Measurements from ENCODE around the gene KRT6A.

KRT6A gene

DNA sequence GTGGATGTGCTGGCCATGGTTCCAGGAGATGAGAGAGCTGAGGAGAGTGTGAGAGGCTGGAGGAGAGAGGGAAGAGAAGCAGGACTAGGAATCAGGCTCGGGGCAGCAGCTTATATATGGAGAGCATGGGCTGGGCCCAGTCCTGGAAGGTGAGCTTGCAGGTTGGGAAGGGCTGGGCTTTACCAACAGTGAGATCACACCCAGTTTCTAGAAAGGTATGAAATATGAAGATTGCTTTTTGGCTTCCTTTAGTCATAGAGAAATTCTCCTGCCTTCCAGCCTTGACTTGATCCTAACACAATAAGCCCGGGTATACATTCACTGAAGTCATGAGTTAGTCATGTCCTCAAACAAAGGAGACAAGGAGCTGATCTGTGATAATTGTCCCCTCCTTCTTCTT lies at the start of gene KRT6A:
TSS of gene KRT6A (minus strand) at position 86 of the 400 bp plus-strand sequence. CDS start at position 17, 69 bp downstream.
- DNase-seq = no peak

- DNase-seq = no peak
These were observed 49.1 kb upstream of the KRT6A start for GRCh38 chr12:52542157-52542556.

DNA sequence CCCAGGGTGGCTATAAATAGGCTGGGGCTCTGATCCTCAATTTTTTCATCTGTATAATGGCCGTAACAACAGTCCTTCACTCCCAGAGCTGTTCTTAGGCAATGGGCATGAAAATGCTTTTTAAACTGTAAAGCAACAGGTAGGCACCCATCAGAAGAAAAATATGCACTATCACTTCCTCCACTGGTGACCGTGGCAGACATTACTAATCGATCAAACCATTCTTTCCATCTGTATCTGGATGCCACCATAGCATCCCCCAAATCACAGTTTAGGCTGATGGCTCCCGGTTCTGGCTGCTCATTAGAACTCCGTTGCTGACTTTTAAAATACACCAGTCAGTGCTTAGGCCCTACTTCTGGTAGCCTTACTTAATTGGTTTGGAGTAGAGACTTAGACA lies 48.7 kb upstream of the KRT6A start:
- DNase-seq = no peak

- no peak for DNase-seq
These were observed 47.5 kb upstream of the KRT6A start for GRCh38 chr12:52540531-52540930.

DNA sequence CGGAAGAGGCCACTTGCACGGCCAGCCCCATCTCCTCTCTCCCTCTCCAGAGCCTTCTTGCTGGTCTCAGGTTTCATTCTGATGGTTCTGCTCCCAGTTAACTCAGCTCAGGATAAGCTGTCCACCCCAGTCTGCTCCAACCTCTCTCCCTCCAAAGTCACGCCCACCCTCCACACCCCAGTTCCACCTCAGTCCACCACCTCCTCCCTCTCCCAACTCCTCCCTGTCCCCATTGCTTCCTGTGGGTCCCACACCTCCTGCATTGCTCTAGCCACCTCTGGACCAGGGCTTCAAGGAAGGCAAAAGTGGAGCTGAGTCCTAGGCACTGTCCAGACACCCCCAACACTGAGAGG lies 46.7 kb upstream of the KRT6A start:
- DNase-seq = no peak

DNA sequence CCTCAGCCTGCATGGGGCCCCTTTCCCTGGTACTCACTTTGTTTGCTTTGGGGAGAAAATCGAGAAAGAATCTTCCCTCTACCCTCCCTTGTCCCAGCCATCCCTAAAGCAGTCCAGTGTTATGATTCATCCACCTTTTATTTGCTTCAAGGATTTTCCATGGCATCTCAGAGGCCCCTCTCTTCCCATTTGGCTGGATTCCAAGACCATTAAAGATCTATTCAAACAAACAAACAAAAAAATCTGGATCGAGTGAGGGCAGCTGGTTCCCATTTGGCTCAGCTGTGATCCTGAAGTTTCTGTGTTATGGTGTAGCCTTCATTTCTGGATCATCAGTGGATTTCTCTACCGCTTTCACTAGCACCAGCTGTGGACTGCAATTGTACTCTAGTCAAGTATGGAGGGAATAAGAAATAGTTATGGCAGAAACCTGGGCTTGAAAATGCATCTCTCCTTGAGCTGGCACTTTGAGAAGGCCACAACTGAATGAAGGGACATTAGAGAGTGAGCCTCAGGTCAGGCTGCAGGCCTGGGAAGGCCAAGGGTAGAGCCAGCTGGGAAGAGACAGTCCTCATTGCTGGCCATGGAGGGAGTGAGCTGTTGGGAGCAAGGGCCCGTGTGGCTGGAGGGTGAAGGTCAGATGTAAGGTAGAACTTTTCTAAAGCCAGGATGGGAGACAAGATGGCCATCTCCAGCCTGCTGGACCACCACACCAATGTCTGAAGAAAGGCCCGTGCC lies 46.2 kb upstream of the KRT6A start:
- no peak for DNase-seq

GRCh38 chr12:52537101-52537500 lies 44.0 kb upstream of the KRT6A start:
- DNase-seq = no peak

- no peak for DNase-seq
These were observed 42.5 kb upstream of the KRT6A start for GRCh38 chr12:52535574-52535973.

- DNase-seq = no peak
These were observed 41.4 kb upstream of the KRT6A start for GRCh38 chr12:52534482-52534881.

- DNase-seq = no peak
These were observed 40.8 kb upstream of the KRT6A start for GRCh38 chr12:52533686-52534470.

- DNase-seq = no peak
These were observed 39.6 kb upstream of the KRT6A start for GRCh38 chr12:52532636-52533035.

- DNase-seq = no peak
These were observed 38.7 kb upstream of the KRT6A start for GRCh38 chr12:52531566-52532300.

- DNase-seq = no peak
These were observed 37.8 kb upstream of the KRT6A start for GRCh38 chr12:52530905-52531304.

DNA sequence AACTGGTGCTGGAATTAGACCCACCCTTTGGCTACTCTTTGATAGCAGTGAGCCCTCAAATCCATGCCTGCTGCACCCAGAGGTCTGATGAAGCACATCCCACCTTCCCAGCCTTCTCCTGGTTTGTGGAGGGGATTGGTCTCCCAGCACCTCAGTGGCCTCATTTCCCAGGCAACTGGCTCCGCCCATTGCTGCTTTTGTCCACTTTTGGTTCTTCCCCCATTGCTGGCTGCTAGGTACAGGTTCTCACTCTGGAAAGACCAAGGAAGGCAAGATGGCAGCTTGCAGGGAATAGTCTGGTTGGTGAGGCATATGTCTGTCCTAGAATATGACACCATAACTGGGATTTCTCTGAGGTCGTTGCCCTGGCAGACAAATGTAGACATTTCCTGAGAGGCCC lies 37.3 kb upstream of the KRT6A start:
- DNase-seq = no peak

DNA sequence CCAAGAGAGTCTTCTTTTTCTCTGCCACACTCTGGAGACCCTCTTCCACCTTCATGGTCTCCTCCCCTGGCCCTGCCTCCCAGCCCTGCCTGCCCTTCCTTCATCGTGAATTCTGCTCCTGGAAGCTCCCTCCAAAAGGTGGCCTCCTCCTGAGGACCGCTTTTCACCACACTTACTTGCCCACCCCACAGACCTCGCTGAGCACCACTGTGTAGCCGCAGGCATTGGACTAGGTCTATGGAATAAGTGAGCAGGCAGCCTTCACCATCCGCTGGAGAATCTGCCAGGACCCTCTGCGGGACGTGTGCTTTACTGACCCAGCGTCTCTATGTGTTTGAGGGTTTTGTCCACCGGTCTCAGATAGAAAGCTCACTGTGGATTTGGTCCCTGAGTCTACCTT lies 36.8 kb upstream of the KRT6A start:
- DNase-seq = no peak

DNA sequence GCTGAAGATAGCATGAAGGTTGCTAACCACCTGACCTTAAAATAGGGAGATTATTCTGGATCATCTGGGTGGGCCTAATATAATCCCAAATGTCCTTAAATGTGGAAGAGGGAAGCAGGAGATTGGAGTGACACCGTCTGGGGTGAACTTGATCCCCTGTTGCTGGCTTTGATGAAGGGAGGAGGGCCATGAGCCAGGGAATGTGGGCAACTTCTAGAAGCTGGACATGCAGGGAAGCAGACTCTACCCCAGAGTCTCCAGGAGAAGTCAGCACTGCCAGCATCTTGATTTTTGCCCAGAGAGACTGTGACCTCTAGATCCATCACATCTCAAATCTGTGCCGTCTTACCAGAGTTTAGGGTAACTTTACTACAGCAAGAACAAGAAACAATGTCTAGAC lies 36.4 kb upstream of the KRT6A start:
- DNase-seq = no peak

- DNase-seq = no peak
These were observed 35.6 kb upstream of the KRT6A start for GRCh38 chr12:52528641-52529143.

GRCh38 chr12:52527121-52527800 lies 34.2 kb upstream of the KRT6A start:
- DNase-seq = no peak

DNA sequence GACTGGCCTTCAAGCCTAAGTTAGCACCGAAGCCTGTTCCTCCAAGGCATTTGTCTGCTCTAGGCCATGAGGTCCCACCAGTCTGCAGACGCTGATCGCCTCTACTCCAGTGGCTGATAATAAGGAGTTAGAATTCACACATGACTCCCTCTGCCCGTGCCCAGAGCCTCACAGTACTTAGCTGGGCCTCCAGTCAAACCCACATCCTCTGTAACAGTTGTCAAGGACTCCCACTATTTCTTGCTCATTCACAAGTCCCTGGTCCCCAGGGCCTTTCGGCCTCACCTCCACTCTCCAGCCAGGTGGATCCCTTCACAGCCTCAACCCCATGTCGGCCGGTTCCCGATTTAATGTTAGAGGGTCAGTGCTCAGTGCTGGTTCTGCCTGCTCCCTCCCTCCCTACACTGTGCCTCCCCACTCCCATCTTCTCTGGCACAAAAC lies 33.5 kb upstream of the KRT6A start:
- no peak for DNase-seq

- no peak for DNase-seq
These were observed 32.8 kb upstream of the KRT6A start for GRCh38 chr12:52525661-52526499.

DNA sequence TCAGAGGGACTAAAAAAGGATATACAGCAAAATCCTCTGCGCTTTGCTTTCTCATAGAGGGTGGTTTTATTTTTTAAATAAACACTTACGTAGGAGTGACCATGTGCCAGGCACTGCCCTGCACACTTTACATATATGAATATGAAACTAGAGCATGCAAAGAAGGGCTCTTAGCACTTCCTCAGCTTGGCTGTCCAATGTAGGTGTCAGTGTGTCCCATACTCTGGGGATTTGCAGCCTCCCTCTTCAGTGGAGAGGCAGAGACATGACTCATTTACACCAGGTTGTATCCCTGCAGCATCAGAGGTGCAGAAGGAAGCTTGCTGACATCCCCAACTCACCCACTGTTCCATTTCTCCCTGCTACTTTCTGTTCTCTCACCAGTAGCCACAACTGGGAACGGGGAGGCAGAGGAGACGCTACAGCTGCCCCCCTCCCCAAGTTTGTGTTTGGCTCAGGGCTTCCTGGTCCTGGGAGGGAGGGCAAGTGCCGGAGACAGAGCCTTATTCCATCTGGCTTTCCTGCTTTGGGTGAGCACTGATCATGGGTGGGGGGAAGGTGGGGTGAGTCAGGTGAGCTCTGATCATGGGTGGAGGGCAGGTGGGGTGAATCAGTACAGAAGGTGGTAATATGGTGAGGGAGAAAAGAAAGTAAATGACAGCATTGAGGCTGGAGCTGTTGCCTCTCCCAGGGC lies 32.0 kb upstream of the KRT6A start:
- no peak for DNase-seq

All from stimulated activated CD4-positive, alpha-beta T cell treated with anti-CD3 and anti-CD28 coated beads, Interleukin-4, amount 100 ng/mL, for 24 hours (primary cell).